Type B pancreatic cell (in vitro differentiated cells): ENCODE measurements around the gene SLC25A34. TPM values are rescaled to one million over a fixed set of nuclear protein-coding genes. Genes with fewer than 3 reads are reported as not detected.
A peak's percentile ranks its signal among the peaks of the same experiment; 100 is the strongest.

ENCODE experiments used
- DNase-seq: peaks from one replicate; pipeline ENCODE4 v3.0.0; 2021; ENCODE audit warnings: mixed read lengths; ENCODE audit not compliant: unreplicated experiment; ENCODE audit errors: extremely low spot score
- H3K27ac Mint-ChIP-seq: 2 replicates; pipeline ENCODE4 v1.8.0; 2021; ENCODE audit warnings: mild to moderate bottlenecking, mixed read lengths
- H3K27me3 Mint-ChIP-seq: 2 replicates; pipeline ENCODE4 v1.8.0; 2021; ENCODE audit warnings: mixed read lengths
- H3K36me3 Mint-ChIP-seq: 2 replicates; pipeline ENCODE4 v1.8.0; 2021; ENCODE audit warnings: mixed read lengths
- H3K4me1 Mint-ChIP-seq: one replicate; pipeline ENCODE4 v1.8.0; 2021; ENCODE audit warnings: mixed read lengths; ENCODE audit not compliant: unreplicated experiment
- H3K4me3 Mint-ChIP-seq: 2 replicates; pipeline ENCODE4 v1.8.0; 2021; ENCODE audit warnings: mild to moderate bottlenecking, mixed read lengths
- H3K9me3 Mint-ChIP-seq: 2 replicates; pipeline ENCODE4 v1.8.0; 2021; ENCODE audit warnings: mixed read lengths
- CTCF ChIP-seq: fragments of 200-600 bp; sonication (generic); conservative IDR thresholded peaks from 2 replicates; pipeline ENCODE4 v1.5.0; 2021; ENCODE audit warnings: antibody characterized with exemption, mild to moderate bottlenecking
- total RNA-seq: library from RNA; stranded (reverse); gene quantifications from 2 replicates; pipeline ENCODE4 v1.2.1, GENCODE V29; 2021; ENCODE audit warnings: low replicate concordance

SLC25A34 gene
- total RNA-seq, 1 donor from 2014 or later = 3.8 TPM

GRCh38 chr1:15722836-15723532 is 13.1 kb upstream of the SLC25A34 start:
- H3K27me3 Mint-ChIP-seq = no peaks in the 10 kb centered on the region
- no peak for TF ChIP-seq CTCF
- H3K27ac Mint-ChIP-seq = peak overlapping the region; percentile 51
- DNase-seq = no peak
- H3K4me3 Mint-ChIP-seq = no peak overlapping the region
- H3K4me1 Mint-ChIP-seq = no peaks in the 10 kb centered on the region
- H3K9me3 Mint-ChIP-seq = no peaks in the 10 kb centered on the region
- H3K36me3 Mint-ChIP-seq = peaks cover 8% of the 10 kb centered on the region

- H3K4me1 Mint-ChIP-seq = no peaks in the 10 kb centered on the region
- no peak for DNase-seq
- H3K27me3 Mint-ChIP-seq = no peaks in the 10 kb centered on the region
- no peaks in the 10 kb centered on the region for H3K9me3 Mint-ChIP-seq
- no peak overlapping the region for H3K27ac Mint-ChIP-seq
- peaks cover 8% of the 10 kb centered on the region for H3K36me3 Mint-ChIP-seq
- TF ChIP-seq CTCF = no peak
- no peak overlapping the region for H3K4me3 Mint-ChIP-seq
Measured at GRCh38 chr1:15723631-15724246, 12.3 kb upstream of the SLC25A34 start.

GRCh38 chr1:15724949-15725880 is 10.8 kb upstream of the SLC25A34 start:
- TF ChIP-seq CTCF = no peak
- no peaks in the 10 kb centered on the region for H3K4me1 Mint-ChIP-seq
- H3K36me3 Mint-ChIP-seq = peaks cover 4% of the 10 kb centered on the region
- no peak overlapping the region for H3K4me3 Mint-ChIP-seq
- no peaks in the 10 kb centered on the region for H3K9me3 Mint-ChIP-seq
- DNase-seq = no peak
- no peak overlapping the region for H3K27ac Mint-ChIP-seq
- no peaks in the 10 kb centered on the region for H3K27me3 Mint-ChIP-seq

GRCh38 chr1:15726508-15726907 is 9.6 kb upstream of the SLC25A34 start:
- DNase-seq = no peak
- Mint-ChIP-seq H3K4me3 (no peak overlapping the region), H3K36me3 (peaks cover 4% of the 10 kb centered on the region), H3K27ac (no peak overlapping the region), H3K4me1 (no peaks in the 10 kb centered on the region), H3K27me3 (no peaks in the 10 kb centered on the region), H3K9me3 (no peaks in the 10 kb centered on the region)
- no peak for TF ChIP-seq CTCF

- Mint-ChIP-seq H3K4me3 (no peak overlapping the region), H3K36me3 (peaks cover 4% of the 10 kb centered on the region), H3K4me1 (no peaks in the 10 kb centered on the region), H3K27me3 (no peaks in the 10 kb centered on the region), H3K27ac (no peak overlapping the region), H3K9me3 (no peaks in the 10 kb centered on the region)
- TF ChIP-seq CTCF = no peak
- DNase-seq = no peak
Measured at GRCh38 chr1:15727021-15727420, 9.0 kb upstream of the SLC25A34 start.
